NT2/D1 (cell line): ENCODE results near the gene VEGFC.

Experiments
- DNase-seq: peaks from one replicate; pipeline ENCODE4 v3.0.0-alpha.2; 2011; ENCODE audit warnings: low read depth, low spot score
- H3K27me3 ChIP-seq: 2 replicates; pipeline ENCODE4 v1.6.0; 2011; ENCODE audit warnings: mild to moderate bottlenecking; ENCODE audit not compliant: insufficient read length, insufficient read depth
- H3K36me3 ChIP-seq: 2 replicates; pipeline ENCODE4 v1.6.1; 2011; ENCODE audit warnings: mild to moderate bottlenecking, low read length, mixed read lengths; ENCODE audit not compliant: insufficient read depth, insufficient read length
- H3K4me1 ChIP-seq: 2 replicates; pipeline ENCODE4 v1.5.1; 2011; ENCODE audit not compliant: insufficient read depth, insufficient read length
- H3K4me3 ChIP-seq: 2 replicates; pipeline ENCODE4 v1.5.1; 2011; ENCODE audit warnings: low read depth; ENCODE audit not compliant: insufficient read length
- H3K9ac ChIP-seq: 2 replicates; pipeline ENCODE4 v1.6.0; 2011; ENCODE audit warnings: low read depth; ENCODE audit not compliant: insufficient read length
- H3K9me3 ChIP-seq: 2 replicates; pipeline ENCODE4 v1.5.1; 2011; ENCODE audit warnings: mild to moderate bottlenecking, low read length; ENCODE audit not compliant: insufficient read depth
- SUZ12 ChIP-seq: IDR thresholded peaks from 2 replicates; pipeline ENCODE4 v1.6.1; 2011; ENCODE audit not compliant: insufficient read length, insufficient read depth; ENCODE audit errors: extremely low read depth
- YY1 ChIP-seq: IDR thresholded peaks from 2 replicates; pipeline ENCODE4 v1.6.1; 2011; ENCODE audit not compliant: insufficient read length, insufficient read depth
- ZNF274 ChIP-seq: IDR thresholded peaks from 2 replicates; pipeline ENCODE4 v1.6.1; 2011; ENCODE audit warnings: mild to moderate bottlenecking, low read depth, low read length

VEGFC gene

DNA sequence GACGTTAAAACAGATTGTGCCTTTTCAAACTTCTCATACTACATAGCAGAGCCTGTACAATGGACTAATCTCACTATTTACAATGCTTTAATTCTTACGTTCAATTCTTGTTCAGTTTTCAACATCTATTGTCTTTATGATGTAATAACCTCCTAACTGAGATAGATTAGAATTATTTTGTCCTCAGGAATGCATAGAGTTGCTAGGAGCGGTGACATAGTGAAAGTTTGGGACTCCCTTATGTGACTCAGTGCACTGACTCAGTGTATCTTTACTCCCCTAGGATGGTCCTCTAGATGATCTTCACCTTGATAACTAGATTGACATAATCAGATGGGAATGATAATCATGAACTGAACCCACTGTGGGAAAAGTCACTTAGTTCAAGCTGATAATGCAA lies 151.5 kb downstream of the VEGFC start:
- Histone ChIP-seq H3K9ac (no peak overlapping the region), H3K27me3 (no peaks in the 10 kb centered on the region), H3K4me1 (no peaks in the 10 kb centered on the region), H3K36me3 (no peaks in the 10 kb centered on the region), H3K4me3 (no peak overlapping the region), H3K9me3 (no peaks in the 10 kb centered on the region)
- no peak for DNase-seq
- TF ChIP-seq ZNF274 (no peak), SUZ12 (no peak), YY1 (no peak)

DNA sequence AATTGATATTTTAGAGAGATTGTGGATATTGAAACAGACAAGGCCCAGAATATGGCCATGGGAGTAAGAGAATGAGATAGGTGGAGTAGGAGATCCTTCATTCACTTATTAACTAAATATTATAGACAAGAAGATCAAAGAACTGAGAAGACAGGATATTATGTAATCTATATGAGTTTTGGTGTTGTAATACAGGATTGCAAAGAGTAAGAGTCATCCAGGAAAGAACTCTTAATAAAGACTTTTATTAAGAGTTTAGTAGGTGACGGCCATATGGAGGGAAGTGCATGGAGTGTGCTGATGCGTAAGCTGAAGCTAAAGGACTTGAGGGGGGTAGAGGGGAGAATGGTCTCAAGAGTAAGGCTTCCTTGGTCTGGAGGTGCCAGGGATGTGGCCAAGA lies 153.7 kb downstream of the VEGFC start:
- Histone ChIP-seq H3K4me3 (no peak overlapping the region), H3K36me3 (no peaks in the 10 kb centered on the region), H3K4me1 (no peaks in the 10 kb centered on the region), H3K9ac (no peak overlapping the region), H3K27me3 (no peaks in the 10 kb centered on the region), H3K9me3 (no peaks in the 10 kb centered on the region)
- no peak for DNase-seq
- TF ChIP-seq YY1 (no peak), ZNF274 (no peak), SUZ12 (no peak)

DNA sequence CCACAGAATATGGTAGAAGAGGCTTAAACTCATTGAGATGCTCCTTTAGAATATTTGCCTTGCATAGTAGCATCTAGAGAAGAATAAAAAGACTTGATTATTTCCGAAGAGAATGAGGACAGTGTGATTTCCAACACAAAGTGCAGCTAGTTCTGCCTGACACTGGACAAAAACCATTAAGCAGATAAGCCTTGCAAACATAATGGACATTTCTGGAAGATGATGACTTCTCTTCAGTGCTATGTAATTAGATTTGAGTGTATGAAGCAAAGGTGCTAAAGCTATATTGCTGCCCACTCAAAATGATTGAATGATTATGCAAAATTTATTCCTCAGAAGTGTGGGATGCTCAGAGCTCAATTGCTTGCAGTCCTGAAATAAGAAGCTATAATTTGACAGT lies 156.4 kb downstream of the VEGFC start:
- no peak for TF ChIP-seq YY1
- no peak for TF ChIP-seq ZNF274
- no peak for TF ChIP-seq SUZ12
- Histone ChIP-seq H3K27me3 (no peaks in the 10 kb centered on the region), H3K9ac (no peak overlapping the region), H3K4me1 (no peaks in the 10 kb centered on the region), H3K9me3 (no peaks in the 10 kb centered on the region), H3K4me3 (no peak overlapping the region), H3K36me3 (no peaks in the 10 kb centered on the region)
- DNase-seq: no peak

DNA sequence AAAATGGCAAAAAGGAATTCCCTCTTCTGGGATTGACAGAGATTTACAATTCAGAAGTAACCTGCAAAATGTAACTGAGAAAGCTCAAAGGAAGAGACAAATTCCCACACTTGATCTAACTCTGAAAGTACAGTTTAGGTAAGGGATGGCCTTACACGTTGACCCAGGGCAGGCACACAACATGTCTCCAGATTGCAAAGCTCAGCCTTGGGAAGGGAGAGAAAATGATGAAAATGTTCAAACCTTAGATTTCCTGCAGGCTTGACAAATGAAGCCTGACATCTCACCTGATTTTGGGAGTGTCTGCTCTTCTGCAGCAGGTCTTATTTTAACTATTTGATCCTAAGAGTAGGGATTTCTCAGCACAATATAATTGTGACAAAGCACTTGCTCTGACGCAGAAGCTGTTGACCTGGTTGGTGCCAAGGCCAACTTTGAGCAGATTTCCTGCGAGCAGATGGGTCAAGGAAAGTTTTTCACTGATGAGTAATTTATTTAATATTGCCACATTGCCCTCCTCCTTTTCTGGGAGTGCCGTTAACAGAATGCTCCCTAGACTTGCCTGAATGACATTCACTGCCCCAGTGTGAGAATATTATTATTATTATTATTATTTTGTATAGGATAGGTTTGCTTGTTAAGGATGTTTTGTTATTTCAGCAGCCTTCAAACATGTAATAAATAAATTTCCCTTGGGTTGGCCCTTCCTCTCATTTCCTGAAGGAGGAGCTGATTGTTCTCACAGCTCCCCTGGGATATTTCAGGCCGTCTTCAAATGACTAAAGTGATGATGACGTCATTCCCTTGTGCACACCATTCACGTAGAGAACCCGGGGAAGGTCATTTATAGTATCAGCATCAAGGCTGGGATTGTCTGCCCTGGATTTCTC lies 157.1 kb downstream of the VEGFC start:
- Histone ChIP-seq H3K4me1 (no peaks in the 10 kb centered on the region), H3K27me3 (no peaks in the 10 kb centered on the region), H3K4me3 (no peak overlapping the region), H3K36me3 (no peaks in the 10 kb centered on the region), H3K9ac (no peak overlapping the region), H3K9me3 (no peaks in the 10 kb centered on the region)
- TF ChIP-seq SUZ12: no peak
- TF ChIP-seq YY1: no peak
- TF ChIP-seq ZNF274: no peak
- no peak for DNase-seq
